ENCODE measurements around the gene AHNAK.

The AHNAK gene

GRCh38 chr11:62468577-62468976, 78.0 kb downstream of the AHNAK start:
- Histone ChIP-seq H3K27ac (ENCODE audit: extremely low read depth, low read depth, low read length) (no peak overlapping the region), H3K4me1 (ENCODE audit: control insufficient read depth, insufficient read depth, low read length) (no peaks in the 10 kb centered on the region), H3K4me3 (ENCODE audit: low read depth, low read length) (no peak overlapping the region), H3K36me3 (ENCODE audit: control insufficient read depth in 2 of 2, insufficient read depth in 1 of 2, low read length in 2 of 2) (no peaks in the 10 kb centered on the region), H3K9me3 (ENCODE audit: control insufficient read depth, insufficient read depth, low read depth, low read length) (no peaks in the 10 kb centered on the region)
- POLR2A ChIA-PET = no interaction called here
- CTCF ChIA-PET = interaction anchor here (0.9 to 2.8 kb wide), 2 partner anchors 10 to 44 kb away, joined by 5 to 8 read pairs; no protein-coding TSS in a partner anchor
- TF ChIP-seq ZNF843 (tag by site-specific recombination; IDR thresholded peaks at IDR 0.05) (no peak), BCL11A (tag by site-specific recombination; IDR thresholded peaks at IDR 0.05; ENCODE audit: low read depth) (no peak), ZNF404 (tag by site-specific recombination; IDR thresholded peaks at IDR 0.05) (no peak), ZNF174 (tag by site-specific recombination; IDR thresholded peaks at IDR 0.05) (no peak), ZSCAN23 (tag by site-specific recombination; IDR thresholded peaks at IDR 0.05) (no peak), ZNF138 (tag by site-specific recombination; IDR thresholded peaks at IDR 0.05; ENCODE audit: borderline replicate concordance) (no peak), SP2 (tag by site-specific recombination; IDR thresholded peaks at IDR 0.05) (no peak), ZNF37A (tag by site-specific recombination; IDR thresholded peaks at IDR 0.05) (no peak), ZNF18 (tag by site-specific recombination; IDR thresholded peaks at IDR 0.05) (no peak), HOXA7 (CRISPR knock-in tag; IDR thresholded peaks at IDR 0.05; ENCODE audit: borderline replicate concordance) (no peak), KLF9 (tag by site-specific recombination; IDR thresholded peaks at IDR 0.05; ENCODE audit: low read depth) (no peak), ATF2 (tag by site-specific recombination; IDR thresholded peaks at IDR 0.05; ENCODE audit: low read depth) (no peak), ZNF580 (tag by site-specific recombination; IDR thresholded peaks at IDR 0.05) (no peak), KLF17 (tag by site-specific recombination; IDR thresholded peaks at IDR 0.05) (no peak), ZNF707 (tag by site-specific recombination; IDR thresholded peaks at IDR 0.05) (no peak), ZNF626 (tag by site-specific recombination; IDR thresholded peaks at IDR 0.05) (no peak), ZBTB21 (tag by site-specific recombination; IDR thresholded peaks at IDR 0.05) (no peak), ZNF561 (tag by site-specific recombination; IDR thresholded peaks at IDR 0.05; ENCODE audit: borderline replicate concordance) (no peak), ZNF211 (tag by site-specific recombination; IDR thresholded peaks at IDR 0.05; ENCODE audit: low read depth) (no peak), ZNF16 (tag by site-specific recombination; IDR thresholded peaks at IDR 0.05; ENCODE audit: low read depth) (no peak)

GRCh38 chr11:62466444-62466843, 80.2 kb downstream of the AHNAK start:
- no peak overlapping the region for H3K27ac ChIP-seq (ENCODE audit: extremely low read depth, low read depth, low read length)
- ChIA-PET CTCF (interaction anchor here (0.7 to 1.3 kb wide), 2 partner anchors 17 to 42 kb away, joined by 3 read pairs; no protein-coding TSS in a partner anchor), POLR2A (interaction anchor here (0.6 kb wide), 1 partner anchor 9 kb away, joined by 3 read pairs; no protein-coding TSS in a partner anchor)
- no peaks in the 10 kb centered on the region for H3K9me3 ChIP-seq (ENCODE audit: control insufficient read depth, insufficient read depth, low read depth, low read length)
- H3K4me1 ChIP-seq (ENCODE audit: control insufficient read depth, insufficient read depth, low read length) = no peaks in the 10 kb centered on the region
- no peaks in the 10 kb centered on the region for H3K36me3 ChIP-seq (ENCODE audit: control insufficient read depth in 2 of 2, insufficient read depth in 1 of 2, low read length in 2 of 2)
- H3K4me3 ChIP-seq (ENCODE audit: low read depth, low read length) = no peak overlapping the region
- no peak for TF ChIP-seq ZNF707 (tag by site-specific recombination; IDR thresholded peaks at IDR 0.05)
- TF ChIP-seq ZNF114 (tag by site-specific recombination; IDR thresholded peaks at IDR 0.05) = no peak
- no peak for TF ChIP-seq ZNF768 (tag by site-specific recombination; IDR thresholded peaks at IDR 0.05)
- no peak for TF ChIP-seq KLF10 (tag by site-specific recombination; IDR thresholded peaks at IDR 0.05)
- no peak for TF ChIP-seq ZSCAN30 (tag by site-specific recombination; IDR thresholded peaks at IDR 0.05)
- TF ChIP-seq ZNF274 (IDR thresholded peaks at IDR 0.05; ENCODE audit: low read length) = no peak
- TF ChIP-seq ZNF274 (tag by site-specific recombination; IDR thresholded peaks at IDR 0.05; ENCODE audit: borderline replicate concordance) = no peak
- no peak for TF ChIP-seq ZNF280D (tag by site-specific recombination; IDR thresholded peaks at IDR 0.05)
- TF ChIP-seq ZNF324 (tag by site-specific recombination; IDR thresholded peaks at IDR 0.05) = no peak

All from HEK293 (cell line).